H4 (cell line): ENCODE measurements around the gene ILK. TPM values are rescaled to one million over a fixed set of nuclear protein-coding genes. Genes with fewer than 3 reads are reported as not detected.

ENCODE experiments used
- DNase-seq: peaks from one replicate; pipeline ENCODE4 v3.0.0-alpha.2; 2015; ENCODE audit warnings: low spot score
- total RNA-seq: library from RNA; depleted of rRNA; stranded (reverse); fragments of >200 nt; shearing (Covaris generic); gene quantifications from 2 replicates; pipeline ENCODE4 v1.2.3, GENCODE V29; 2014

Gene ILK
- total RNA-seq, 1 experiment from 2014 or later = 144 TPM

DNA sequence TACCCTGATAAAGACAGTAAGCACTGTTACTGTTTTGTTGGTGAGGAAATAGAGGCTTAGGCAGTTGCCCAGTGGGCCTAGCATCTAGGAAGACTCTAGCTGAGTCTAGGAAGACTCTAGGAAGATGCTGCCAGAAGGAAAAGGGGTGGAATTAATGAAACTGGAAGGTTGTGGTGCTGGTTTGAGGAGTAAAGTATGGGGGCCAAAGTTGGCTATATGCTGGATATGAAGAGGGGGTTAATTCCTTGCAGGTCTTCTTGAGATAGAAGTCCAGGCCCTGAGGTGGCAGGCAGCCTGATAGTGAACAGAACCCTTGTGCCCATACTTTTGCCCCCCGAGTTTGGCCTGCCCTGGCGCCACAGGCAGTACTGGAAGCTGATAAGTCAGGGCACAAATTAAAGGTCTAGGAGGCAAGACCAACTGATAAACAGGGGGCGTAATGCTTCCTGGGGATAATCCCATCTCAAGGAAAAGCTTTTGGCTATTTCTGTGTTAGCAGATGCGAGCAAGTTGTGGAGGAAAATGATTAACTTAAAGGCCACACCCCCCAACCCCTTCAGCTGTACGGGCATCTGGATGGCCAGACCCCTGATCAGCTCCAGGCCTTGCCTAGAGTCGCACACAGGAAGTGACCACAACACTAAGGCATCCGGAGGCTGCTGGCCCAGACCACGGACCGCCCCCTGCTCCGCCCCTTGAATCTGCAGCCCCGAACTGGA lies 3.1 kb downstream of the ILK start:
- peak; percentile 97 for DNase-seq

DNA sequence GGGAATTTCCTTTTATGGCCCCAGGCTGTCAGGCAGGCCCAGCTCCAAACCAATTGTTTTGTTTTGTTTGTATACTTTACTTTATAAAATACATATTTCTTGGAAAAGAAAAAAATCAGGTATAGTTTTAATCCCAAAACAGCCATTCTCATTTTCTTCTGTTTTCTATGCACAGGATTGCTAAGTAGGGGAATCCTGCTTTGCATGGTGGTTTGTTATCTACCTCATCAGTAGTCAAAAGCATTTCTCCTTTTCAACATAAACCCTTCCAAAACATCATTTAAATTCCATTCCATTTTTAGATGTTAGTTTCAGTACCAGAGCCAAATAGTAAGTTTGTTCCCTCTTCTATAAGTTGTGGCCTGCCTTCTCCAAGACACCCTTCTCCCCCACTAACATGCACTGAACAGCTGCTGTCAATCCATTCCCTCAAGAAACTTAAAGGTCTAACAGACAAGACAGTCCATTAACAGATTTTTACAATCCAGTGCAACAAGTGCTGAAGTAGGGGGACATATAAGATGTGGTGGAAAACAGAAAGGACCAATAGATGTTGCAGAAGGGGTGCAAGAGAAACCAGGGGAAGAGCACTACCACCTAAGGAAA lies 3.7 kb downstream of the ILK start:
- DNase-seq = no peak

DNA sequence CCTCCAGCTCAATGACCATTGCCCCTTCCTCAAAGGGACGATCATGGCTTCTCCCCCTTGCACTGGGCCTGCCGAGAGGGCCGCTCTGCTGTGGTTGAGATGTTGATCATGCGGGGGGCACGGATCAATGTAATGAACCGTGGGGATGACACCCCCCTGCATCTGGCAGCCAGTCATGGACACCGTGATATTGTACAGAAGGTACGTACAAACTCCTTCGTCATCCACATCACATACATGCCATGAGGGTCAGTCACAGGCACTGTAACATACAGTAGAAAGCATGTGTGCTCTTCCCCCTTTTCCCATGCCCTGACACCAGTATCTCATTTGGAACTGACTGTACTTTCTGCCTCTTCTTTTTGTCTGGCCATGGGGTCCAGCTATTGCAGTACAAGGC lies 4.4 kb downstream of the ILK start:
- DNase-seq = no peak

DNA sequence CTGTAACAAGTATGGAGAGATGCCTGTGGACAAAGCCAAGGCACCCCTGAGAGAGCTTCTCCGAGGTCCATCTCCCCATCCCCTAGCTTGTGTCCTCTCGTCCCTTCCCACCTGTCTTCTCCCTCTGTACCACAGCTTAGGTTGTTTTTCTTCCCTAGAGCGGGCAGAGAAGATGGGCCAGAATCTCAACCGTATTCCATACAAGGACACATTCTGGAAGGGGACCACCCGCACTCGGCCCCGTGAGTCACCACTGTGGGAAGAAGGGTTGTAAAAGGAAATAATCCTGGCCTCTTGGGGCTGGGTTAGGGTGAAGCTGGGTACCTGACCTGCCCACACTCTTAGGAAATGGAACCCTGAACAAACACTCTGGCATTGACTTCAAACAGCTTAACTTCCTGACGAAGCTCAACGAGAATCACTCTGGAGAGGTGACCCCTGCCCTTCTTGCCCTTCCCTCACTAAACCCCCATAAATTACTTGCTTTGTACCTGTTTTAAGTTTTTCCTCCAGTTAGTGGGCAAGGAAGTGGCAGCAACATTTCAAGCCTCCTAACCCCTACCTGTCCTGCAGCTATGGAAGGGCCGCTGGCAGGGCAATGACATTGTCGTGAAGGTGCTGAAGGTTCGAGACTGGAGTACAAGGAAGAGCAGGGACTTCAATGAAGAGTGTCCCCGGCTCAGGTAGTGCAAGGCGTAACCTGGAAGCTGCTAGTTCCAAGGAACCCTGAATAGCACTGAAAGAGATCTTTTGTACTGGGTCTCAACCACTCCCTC lies 5.3 kb downstream of the ILK start:
- DNase-seq = no peak

DNA sequence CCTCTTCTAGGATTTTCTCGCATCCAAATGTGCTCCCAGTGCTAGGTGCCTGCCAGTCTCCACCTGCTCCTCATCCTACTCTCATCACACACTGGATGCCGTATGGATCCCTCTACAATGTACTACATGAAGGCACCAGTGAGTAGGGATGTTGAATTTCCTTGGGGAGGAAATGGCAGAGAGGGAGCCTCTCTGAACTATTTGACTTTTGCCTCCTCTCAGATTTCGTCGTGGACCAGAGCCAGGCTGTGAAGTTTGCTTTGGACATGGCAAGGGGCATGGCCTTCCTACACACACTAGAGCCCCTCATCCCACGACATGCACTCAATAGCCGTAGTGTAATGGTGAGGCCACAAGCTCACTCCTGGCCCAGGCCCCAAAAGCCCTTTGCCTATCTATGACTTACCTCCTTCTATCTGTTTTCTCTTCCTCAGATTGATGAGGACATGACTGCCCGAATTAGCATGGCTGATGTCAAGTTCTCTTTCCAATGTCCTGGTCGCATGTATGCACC lies 6.0 kb downstream of the ILK start:
- DNase-seq = no peak

DNA sequence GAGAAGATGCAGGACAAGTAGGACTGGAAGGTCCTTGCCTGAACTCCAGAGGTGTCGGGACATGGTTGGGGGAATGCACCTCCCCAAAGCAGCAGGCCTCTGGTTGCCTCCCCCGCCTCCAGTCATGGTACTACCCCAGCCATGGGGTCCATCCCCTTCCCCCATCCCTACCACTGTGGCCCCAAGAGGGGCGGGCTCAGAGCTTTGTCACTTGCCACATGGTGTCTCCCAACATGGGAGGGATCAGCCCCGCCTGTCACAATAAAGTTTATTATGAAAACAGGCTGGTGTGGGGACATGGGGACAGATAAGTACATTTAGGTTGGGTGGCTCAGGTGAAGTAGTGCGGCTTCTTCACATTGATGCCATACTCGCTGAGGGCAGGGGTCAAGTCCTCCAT lies 7.0 kb downstream of the ILK start:
- no peak for DNase-seq

DNA sequence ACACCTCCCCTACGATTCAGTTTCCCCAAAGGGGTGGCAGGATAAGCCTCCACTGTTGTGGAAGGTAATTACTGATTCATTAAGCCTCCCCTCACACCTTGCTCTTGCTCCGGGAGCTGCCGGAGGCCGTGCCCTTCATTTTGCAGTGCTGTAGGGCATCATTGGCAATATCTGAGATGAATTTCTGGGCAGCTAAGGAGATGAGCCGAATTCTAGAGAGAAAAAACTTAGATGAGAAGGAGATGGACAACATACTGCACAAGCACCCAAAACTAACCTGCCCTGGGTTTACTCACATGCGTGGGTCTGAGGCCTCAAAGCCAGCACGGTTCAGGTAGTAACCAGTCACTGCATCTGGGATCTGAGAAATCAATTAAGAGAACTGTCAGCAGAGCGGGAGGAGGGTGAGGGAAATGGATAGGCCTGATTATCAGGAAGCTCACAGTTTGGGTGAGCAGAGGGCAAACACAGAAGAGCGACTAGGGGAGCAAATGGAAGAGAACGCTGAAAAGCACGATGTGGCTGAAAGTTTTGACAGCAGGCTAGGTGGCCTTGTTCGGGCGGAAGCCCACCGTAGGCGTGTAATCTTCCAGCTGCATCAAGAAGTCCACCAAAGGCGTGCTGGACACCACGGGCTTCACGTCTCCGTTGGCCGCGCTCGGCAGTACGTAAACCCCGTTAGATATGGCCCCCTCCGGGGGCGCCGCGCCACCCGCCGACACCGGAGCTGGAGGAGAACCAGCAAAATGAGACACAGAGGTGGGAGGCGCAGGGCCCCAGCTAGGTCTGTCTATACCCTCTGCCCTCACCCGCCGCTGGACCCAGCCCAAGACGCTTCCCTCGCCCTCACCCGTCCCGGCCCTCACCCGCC lies 7.8 kb downstream of the ILK start:
- DNase-seq = no peak

DNA sequence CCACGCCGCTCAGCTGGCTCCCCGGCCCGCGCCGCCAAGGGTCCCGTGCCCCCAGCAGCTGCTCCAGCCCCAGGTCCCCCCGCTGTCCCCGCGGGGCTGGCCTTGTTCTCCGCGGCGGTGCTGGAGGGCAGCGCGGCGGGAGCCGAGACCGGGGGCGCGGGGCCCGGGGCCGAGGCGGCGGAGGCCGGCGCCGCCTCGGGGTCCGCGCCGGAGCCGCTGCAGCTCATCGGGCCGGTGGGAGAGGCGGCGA lies 8.3 kb downstream of the ILK start:
- DNase-seq = no peak

DNA sequence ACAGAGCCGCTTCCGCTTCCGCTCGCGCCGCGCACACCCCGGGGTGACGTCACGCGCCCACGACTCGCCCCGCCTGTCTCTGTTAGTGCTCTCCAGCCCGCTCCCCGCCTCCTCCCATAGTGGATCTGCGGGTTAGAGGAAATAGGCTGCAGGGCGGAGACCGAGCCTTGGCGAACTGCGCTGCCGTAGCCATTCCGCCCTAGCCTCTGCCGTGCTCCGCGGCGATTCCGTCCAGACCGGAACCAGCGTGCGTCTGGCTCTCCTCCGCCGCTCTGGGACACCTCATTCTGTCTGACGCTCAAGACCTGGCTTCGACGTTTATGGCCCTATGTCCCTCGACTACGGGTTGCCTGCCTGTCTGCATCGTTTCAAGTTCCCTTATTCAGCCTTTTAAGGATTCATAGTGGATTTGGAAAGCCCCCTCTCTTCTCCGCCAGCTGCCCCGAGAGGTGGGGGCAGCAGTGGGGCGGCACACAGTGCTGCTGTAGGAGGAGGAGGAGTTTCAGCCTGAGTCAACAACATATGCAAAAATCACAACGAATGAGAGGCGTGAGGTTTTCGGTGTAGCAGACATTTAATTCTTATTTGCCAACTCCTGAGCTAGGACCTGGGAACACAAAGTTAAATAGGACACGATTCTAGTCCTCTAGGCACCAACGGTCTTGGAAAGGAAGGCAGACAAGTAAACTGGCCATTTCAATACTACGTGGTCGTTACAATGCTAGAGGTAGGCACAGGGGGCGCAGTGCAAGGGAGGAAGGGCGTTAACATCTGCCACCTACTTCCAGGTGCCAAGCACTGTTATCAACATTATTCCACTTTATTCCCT lies 8.9 kb downstream of the ILK start, which contains the start of gene TAF10:
Gene TAF10 (minus strand): TSS at position 4 of the 829 bp plus-strand sequence. CDS start 27 bp downstream, outside the sequence.
- peak; percentile 97 for DNase-seq

DNA sequence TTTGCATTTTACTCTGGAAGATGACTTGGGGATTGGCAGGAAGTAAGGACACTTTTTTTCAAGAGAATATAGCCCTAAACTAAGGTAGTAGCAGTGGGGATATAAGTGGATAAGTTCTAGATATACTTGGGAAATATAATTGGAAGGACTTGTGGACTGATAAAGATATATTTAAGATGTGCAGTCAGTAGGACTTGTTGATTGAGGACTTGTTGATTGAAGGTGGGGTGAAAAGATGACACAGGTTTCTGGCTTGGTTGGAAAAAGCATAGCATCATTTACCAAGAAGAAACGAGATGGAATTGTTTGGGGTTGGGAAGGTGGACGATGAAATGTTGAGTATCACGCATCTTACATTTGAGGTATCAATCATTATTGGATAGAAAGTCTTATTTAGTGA lies 9.9 kb downstream of the ILK start:
- no peak for DNase-seq

DNA sequence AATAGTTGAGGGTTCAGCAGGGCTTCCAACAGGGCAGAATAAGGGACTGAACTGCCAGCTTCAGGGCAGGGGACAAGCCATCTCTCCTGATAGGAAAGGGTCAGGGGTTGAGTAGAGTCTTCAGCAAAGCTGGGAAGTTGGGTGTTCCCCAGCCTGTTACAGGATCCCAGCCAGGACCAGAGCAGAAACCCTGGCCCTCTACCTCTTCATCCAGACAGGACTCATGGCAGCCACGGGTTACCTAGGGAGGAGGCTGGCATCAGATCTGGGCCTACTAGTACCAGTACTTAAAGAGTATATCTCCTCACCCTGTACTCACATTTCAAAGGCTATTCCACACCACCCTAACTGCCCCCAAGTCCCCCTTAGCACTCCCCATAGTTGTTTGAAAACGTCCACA lies 10.9 kb downstream of the ILK start:
- no peak for DNase-seq

DNA sequence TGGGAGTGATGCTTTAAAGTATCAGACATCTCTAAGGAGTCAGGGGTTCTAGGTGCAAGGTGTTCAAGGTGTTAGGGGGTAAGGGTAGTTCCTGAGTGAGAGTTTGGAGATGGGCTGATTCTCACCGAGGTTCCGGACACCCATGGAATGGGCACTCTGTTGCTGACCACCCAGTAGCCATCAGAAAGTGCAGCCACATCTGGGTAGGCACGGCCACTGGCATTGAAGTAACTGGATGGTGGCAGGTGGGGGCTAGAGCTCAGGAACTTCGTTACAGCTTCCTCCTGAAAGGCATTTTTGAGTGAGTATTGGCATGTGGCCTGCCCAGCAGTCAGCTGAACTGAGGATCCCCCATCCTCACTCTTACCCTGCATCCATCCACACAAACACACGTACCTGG lies 11.5 kb downstream of the ILK start:
- DNase-seq = no peak

DNA sequence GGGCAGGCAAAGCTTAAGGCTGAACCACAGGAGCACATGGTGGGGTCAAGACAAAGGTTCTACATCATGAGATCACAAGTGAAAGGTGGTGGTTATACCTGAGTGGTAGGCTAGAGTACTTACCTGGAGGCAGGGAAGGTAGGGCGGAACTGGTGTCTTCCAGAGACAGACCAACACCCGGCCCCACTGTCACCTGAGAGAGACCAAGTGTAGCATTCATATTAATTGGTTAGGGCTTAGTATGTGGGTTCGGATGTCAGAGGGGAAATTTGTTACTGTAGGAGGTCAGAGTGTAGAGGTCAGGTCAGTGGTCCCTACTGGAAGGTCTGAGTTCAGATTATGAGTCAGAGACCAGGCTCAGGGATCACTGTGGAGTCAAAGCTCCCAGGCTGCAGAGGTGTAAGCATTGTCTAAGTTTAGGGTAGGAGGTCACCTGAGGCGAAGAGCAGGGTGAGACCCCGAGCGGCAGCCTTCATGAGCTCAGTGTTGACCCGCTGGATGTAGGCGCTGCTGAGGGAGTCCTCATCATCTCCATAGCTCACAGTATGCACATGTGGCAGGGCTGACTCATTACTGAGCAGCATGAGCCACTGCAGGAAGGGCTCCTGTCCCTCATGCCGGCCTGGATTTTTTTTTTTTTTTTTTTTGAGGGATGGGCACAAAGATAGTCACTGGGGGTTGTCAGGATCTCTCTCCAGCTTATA lies 12.5 kb downstream of the ILK start:
- no peak for DNase-seq

DNA sequence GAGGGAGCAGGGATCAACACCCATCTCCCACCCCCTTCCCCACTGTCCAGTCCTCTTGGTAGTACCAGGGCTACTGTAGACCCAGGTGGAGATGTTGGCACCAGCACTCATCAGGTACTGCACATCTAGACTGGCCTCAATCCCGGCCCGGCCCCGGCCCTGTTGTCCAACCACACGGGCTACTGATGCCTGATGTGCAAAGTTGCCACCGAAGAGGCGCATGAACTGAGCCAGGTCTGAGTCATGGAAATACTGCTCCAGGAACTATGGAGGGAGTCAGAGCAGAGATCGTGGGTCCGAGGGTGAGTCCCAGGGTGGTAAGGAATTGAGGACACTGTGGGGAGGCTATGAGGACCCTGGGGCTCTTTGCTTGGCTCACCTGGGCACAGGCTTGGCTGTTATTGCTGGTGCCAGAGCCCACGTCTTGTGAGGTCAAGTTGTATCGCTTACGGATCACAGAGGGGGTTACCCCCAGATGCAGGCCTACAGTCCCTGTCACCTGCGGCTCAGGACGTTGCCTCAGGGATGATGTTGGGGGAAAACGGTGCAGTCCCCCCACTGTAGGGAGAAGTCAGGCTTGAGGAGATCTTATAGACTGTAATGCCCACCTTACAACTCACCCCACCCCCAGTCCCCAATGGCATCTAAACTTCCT lies 13.1 kb downstream of the ILK start:
- no peak for DNase-seq

DNA sequence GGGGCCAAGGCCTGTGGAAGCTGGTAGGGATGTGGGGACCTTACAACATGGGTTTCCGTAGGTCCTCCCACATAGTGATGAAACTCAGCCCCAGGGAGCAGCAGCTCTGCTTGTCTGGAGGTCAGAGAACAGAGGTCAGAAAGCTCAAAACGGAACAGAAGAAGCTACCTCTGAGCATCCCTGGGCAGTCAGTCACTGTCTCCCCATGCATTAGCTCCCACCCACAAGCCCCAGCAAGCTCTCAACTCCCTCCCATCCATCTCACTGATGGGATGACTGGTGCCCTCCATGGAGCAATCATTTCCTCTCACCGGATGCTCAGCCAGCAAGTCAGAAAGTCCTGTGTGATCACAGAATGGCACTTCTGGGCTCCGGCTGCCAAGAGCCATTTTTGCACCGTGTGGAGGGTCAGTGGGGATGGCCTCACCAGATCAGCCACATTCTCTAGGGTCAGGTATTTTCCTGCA lies 13.8 kb downstream of the ILK start:
- DNase-seq = no peak

DNA sequence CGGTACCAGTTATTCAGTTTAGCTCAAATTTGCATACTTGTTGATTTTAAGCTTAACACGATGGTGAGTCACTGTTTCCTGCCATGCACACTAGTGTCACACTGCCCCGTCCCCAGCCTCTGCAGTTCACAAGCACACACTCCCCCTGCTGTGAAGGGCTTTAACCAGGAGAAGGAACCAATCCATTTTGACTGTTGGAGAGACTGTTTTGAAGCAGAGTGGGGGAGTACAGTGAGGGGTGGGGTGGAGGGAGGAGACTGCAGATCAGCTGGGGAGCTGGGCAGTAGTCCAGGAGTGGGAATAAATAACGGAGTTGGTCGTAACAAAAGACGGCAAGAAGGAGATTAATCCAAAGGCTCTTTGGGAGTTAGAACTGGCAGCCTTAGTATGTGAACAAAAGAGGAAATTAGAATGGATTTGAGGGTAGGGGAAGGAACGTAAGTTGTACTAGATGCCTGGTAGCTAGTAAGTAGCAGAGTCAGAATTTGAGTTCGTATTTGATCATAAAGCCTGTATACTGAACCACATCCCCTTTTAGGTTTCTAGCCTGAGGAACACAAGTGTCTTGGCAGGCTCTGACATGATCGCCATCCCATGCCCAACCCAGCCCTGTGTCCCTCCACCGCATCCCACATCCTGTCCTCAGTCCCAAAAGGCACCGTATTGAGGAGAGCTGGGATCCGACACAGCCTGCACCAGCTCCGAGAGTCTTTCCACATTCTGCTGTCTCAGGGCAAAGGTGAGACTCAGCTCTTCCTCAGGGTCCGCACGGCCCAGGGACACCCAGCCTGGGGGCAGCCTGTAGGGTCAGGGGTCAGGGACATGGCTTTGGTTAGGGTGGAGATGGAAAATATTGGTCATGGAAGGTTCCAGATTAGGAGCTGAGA lies 14.8 kb downstream of the ILK start:
- DNase-seq = peak; percentile 79

DNA sequence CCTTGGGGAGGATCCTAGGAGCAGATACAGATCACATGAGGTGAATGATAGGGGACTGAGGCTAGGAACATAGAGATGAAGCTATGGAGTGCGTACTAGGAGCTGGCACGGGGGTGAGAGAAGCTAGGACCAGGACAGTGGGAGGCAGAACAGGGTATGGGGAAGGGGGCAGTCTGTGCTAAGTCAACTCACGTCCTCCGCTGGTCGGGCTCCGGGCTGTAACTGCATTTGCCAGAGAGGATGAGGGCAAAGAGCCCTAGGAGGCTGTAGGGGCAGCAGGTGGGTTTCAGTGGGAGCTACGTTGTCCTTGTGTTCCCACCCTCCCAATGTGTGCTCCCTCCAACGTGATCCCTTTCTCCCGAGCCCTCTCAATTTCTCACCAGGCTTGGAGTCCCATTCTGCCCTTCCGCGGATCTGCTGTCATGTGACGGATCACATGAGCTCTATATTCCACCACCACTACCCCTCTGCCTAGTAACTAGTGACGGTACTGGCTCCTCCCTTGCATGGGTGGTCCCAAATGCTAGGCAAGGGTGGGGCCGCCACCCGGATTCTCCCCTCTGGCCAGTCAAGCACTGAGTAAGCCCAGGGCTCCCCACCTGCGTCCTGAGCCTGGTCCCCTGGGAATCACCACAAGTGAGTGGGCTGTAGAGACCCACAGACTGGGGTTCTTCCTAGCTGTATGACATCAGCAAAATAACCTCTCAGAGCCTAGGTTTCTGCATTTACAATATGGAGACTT lies 15.6 kb downstream of the ILK start, which contains the start of gene TPP1:
Gene TPP1 (minus strand): TSS at position 419 of the 742 bp plus-strand sequence. CDS start 22 bp downstream, at position 397.
- peak; percentile 94 for DNase-seq

DNA sequence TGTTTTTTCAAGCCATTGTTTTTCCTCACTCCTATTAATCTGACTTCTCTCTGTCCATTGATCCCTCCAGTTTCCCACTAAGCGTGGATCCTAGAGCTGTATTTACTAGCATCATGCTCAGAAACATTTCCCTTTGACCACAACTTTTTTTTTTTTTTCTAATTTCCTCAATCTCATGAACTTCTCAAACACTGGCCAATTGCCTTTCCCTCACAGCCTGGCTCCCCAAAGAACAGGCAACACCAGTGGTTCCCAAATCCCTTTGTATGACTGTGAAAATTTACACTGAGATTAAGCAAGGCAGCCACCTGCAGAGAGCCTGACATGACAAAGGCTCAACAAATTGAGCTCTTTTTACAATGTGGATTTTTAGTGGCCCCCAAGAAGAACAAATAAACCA lies 17.1 kb downstream of the ILK start:
- DNase-seq = no peak
